Ovary (tissue), 9 donors: Measurements from ENCODE around the gene PLSCR3. TPM values are rescaled to one million over a fixed set of nuclear protein-coding genes. Genes with fewer than 3 reads are reported as not detected.

Source experiments
- DNase-seq, 5 donors: peaks; one replicate each; pipeline ENCODE4 v3.0.0-alpha.2; 2019 to 2020
- H3K27ac ChIP-seq, 2 donors: fragments of 200-600 bp; one replicate each; pipeline versions ENCODE4 v1.5.1 to v1.8.0; 2019 to 2022
- H3K27me3 ChIP-seq: fragments of 200-600 bp; one replicate; pipeline ENCODE4 v1.8.0; 2022
- H3K36me3 ChIP-seq: fragments of 200-600 bp; sonication (generic); one replicate; pipeline ENCODE4 v1.5.1; 2019
- H3K4me1 ChIP-seq: one replicate; pipeline ENCODE4 v1.8.1; 2013; ENCODE audit warnings: mild to moderate bottlenecking, moderate library complexity; ENCODE audit not compliant: insufficient read depth
- H3K4me3 ChIP-seq: fragments of 200-600 bp; sonication (generic); one replicate; pipeline ENCODE4 v1.5.1; 2017
- H3K9me3 ChIP-seq, 2 donors: fragments of 200-600 bp in 1 of 2; sonication (generic) in 1 of 2; one replicate each; pipeline versions ENCODE4 v1.5.1 to v1.8.1; 2013 to 2019; ENCODE audit warnings: mild to moderate bottlenecking in 1 of 2, moderate library complexity in 1 of 2
- CTCF ChIP-seq, 3 donors: fragments of 450-650 bp in 2 of 3; fragments of 200-600 bp in 1 of 3; IDR thresholded peaks; one replicate each; pipeline versions ENCODE4 v1.5.1 to v1.8.0; 2016 to 2022; ENCODE audit warnings: antibody characterized with exemption in 3 of 3, mild to moderate bottlenecking in 1 of 3
- EP300 ChIP-seq: sonication (generic); formaldehyde crosslinking; IDR thresholded peaks from one replicate; pipeline ENCODE4 v1.6.1; 2017; ENCODE audit warnings: antibody characterized with exemption
- POLR2A ChIP-seq: fragments of 450-650 bp; IDR thresholded peaks from one replicate; pipeline ENCODE4 v1.6.1; 2017; ENCODE audit warnings: antibody characterized with exemption, mild to moderate bottlenecking, moderate library complexity
- WGBS, 3 donors: extraction: QIAGEN DNeasy Blood & Tissue Kit in 1 of 3; methylation state at CpG; one replicate each; pipeline versions ENCODE4 v1.1.5 to v1.1.7; 2013 to 2017; 5-methylcytosine and 5-hydroxymethylcytosine counted together
- intact Hi-C, 4 donors: fragments of 100-400 bp; cut with DNase I; formaldehyde crosslinking; loops; one replicate each; pipeline versions ENCODE4 v1.11.0 to v1.15.1; 2022 to 2023
- polyA plus RNA-seq, 2 donors: library from polyadenylated mRNA; stranded (reverse); fragments of 200-250 nt in 1 of 2; fragments of 350-450 nt in 1 of 2; fragmentation: Illumina TruSeq in 1 of 2; extraction: RNeasy Lipid Tissue Mini Kit (QIAGEN cat#74804) in 1 of 2; gene quantifications; one replicate each; pipeline ENCODE4 v1.2.3, GENCODE V29; 2013 to 2014
- total RNA-seq, 7 donors: library from RNA; depleted of rRNA in 2 of 7; stranded (reverse); fragments of >200 nt in 2 of 7; fragmentation: NEBNext Ultra II Directional in 3 of 7; extraction: Animal tissue kit (Norgen Biotek cat#: 25700) in 3 of 7; gene quantifications; one replicate each; pipeline versions ENCODE4 v1.1.0 to v1.2.4, GENCODE V29; 2016 to 2023
- donor health status: DM: no; HTN: no; CAD: no; lungs with moderate emphysema.
- donor health status: DM: no; HTN: no; CAD: no.
- donor health status: Bipolar disorder and iron deficiency.
- donor health status: DM: yes; HTN: yes; CAD: no.
- donor health status: DM: no; HTN: no; CAD: no.
- donor health status: DM: yes; HTN: yes; CAD: no.

PLSCR3 gene
- total and polyA plus RNA-seq, 9 donors = 7.1 to 52.4 (median 33.8) TPM

GRCh38 chr17:7413346-7413985 is 19.1 kb upstream of the PLSCR3 start:
- 67 to 70% (median 69%) methylated on average over 6 of the region's 6 CpGs for WGBS, 3 donors
- Histone ChIP-seq H3K27me3 (no peaks in the 10 kb centered on the region), H3K27ac (no peak overlapping the region), H3K36me3 (no peaks in the 10 kb centered on the region), H3K9me3 (no peaks in the 10 kb centered on the region), H3K4me3 (no peak overlapping the region), H3K4me1 (no peaks in the 10 kb centered on the region)
- no peak for DNase-seq
- TF ChIP-seq POLR2A = no peak
- no peak for TF ChIP-seq EP300
- no peak for TF ChIP-seq CTCF (IDR thresholded peaks at IDR 0.05)
- intact Hi-C loops = no loop called here

GRCh38 chr17:7411427-7411750 is 17.1 kb upstream of the PLSCR3 start:
- H3K36me3 ChIP-seq = no peaks in the 10 kb centered on the region
- WGBS, 3 donors = 95 to 98% (median 96%) methylated on average over 8 of the region's 8 CpGs

GRCh38 chr17:7410634-7411426 is 16.5 kb upstream of the PLSCR3 start:
- Histone ChIP-seq H3K27ac (no peak overlapping the region), H3K27me3 (no peaks in the 10 kb centered on the region), H3K4me1 (peaks cover 2% of the 10 kb centered on the region), H3K9me3 (no peaks in the 10 kb centered on the region), H3K4me3 (no peak overlapping the region), H3K36me3 (no peaks in the 10 kb centered on the region)
- intact Hi-C loops = no loop called here
- TF ChIP-seq CTCF (IDR thresholded peaks at IDR 0.05) (no peak), POLR2A (no peak), EP300 (no peak)
- 84 to 87% (median 87%) methylated on average over 25 of the region's 25 CpGs for WGBS, 3 donors
- no peak for DNase-seq

More at GRCh38 chr17:7411427-7411750, 17.1 kb upstream of the PLSCR3 start:
- no peak for DNase-seq
- H3K27me3 ChIP-seq = no peaks in the 10 kb centered on the region
- intact Hi-C loops = no loop called here
- no peaks in the 10 kb centered on the region for H3K4me1 ChIP-seq
- H3K9me3 ChIP-seq = no peaks in the 10 kb centered on the region
- H3K27ac ChIP-seq = no peak overlapping the region
- TF ChIP-seq CTCF (IDR thresholded peaks at IDR 0.05) (no peak), POLR2A (no peak), EP300 (no peak)
- H3K4me3 ChIP-seq = no peak overlapping the region

GRCh38 chr17:7409716-7410115 is 15.4 kb upstream of the PLSCR3 start:
- TF ChIP-seq EP300 (no peak), POLR2A (no peak), CTCF (IDR thresholded peaks at IDR 0.05) (no peak)
- Histone ChIP-seq H3K27me3 (no peaks in the 10 kb centered on the region), H3K4me1 (peaks cover 5% of the 10 kb centered on the region), H3K36me3 (no peaks in the 10 kb centered on the region), H3K4me3 (no peak overlapping the region), H3K27ac (no peak overlapping the region), H3K9me3 (no peaks in the 10 kb centered on the region)
- DNase-seq = no peak
- 86 to 93% (median 91%) methylated on average over 6 of the region's 6 CpGs for WGBS, 3 donors
- intact Hi-C loops = loop anchor here in 1 of 4 donors (5.0 kb wide), 1 partner anchor 62 kb away; no protein-coding TSS in a partner anchor
